Placental epithelial cell (primary cell): ENCODE data around the gene FBXO5. TPM values are rescaled to one million over a fixed set of nuclear protein-coding genes. Genes with fewer than 3 reads are reported as not detected.

Source experiments
- small RNA-seq: library from RNA; depleted of rRNA; stranded (forward); fragments of <200 nt; gene quantifications from one replicate; pipeline ENCODE3, GENCODE V24; 2012
- total RNA-seq: library from RNA; depleted of rRNA; stranded (reverse); fragments of >200 nt; gene quantifications from 2 replicates; pipeline ENCODE4 v1.2.3, GENCODE V29; 2012

FBXO5 gene
- 6.6 and 9.4 TPM in 2 replicates for total RNA-seq

GRCh38 chr6:152982904-152983636, at the start of gene FBXO5:
Gene FBXO5 (minus strand): TSS chr6:152983041. CDS start chr6:152982959, 82 bp downstream.

GRCh38 chr6:153002613-153003365, 19.9 kb upstream of the FBXO5 start, which contains the start of gene MTRF1L:
Gene MTRF1L (minus strand): TSS chr6:153002709. CDS start chr6:153002685, 24 bp downstream.

Small RNA genes lying within 50 kb of the gene (small RNA-seq; reads per million reads assigned to genes)
- not detected for gene AL080276.1

Other genes with a start within 250 kb of the FBXO5 start
- not detected in 2 replicates for gene VIP, start 232.2 kb downstream of the FBXO5 start, total RNA-seq
- gene MTRF1L, start 19.7 kb upstream of the FBXO5 start, total RNA-seq = 16.5 and 16.6 TPM in 2 replicates
- under 0.01 TPM in 1 of 2 replicates, not detected in the other for gene RGS17, start 148.2 kb upstream of the FBXO5 start, total RNA-seq